Kidney epithelial cell (primary cell): ENCODE results near the gene ZNF79. TPM values are rescaled to one million over a fixed set of nuclear protein-coding genes. Genes with fewer than 3 reads are reported as not detected.

Experiments
- DNase-seq: peaks from one replicate; pipeline ENCODE4 v3.0.0-alpha.2; 2010; ENCODE audit warnings: low read depth
- H3K27me3 ChIP-seq: 2 replicates; pipeline ENCODE4 v1.6.0; 2011; ENCODE audit warnings: low read length; ENCODE audit not compliant: control insufficient read depth, insufficient read depth
- H3K36me3 ChIP-seq: 2 replicates; pipeline ENCODE4 v1.5.1; 2011; ENCODE audit warnings: low read length; ENCODE audit not compliant: control insufficient read depth, insufficient read depth
- H3K4me3 ChIP-seq: 2 replicates; pipeline ENCODE4 v1.5.1; 2011; ENCODE audit warnings: low read depth, mild to moderate bottlenecking, control low read depth, low read length
- total RNA-seq: library from RNA; depleted of rRNA; stranded (reverse); fragments of >200 nt; gene quantifications from 2 replicates; pipeline ENCODE4 v1.2.3, GENCODE V29; 2015
- TF ChIP-seq, protein P1 (sequence below): IDR thresholded peaks from 2 replicates; pipeline ENCODE4 v1.5.1; 2011; ENCODE audit warnings: mild to moderate bottlenecking, moderate library complexity, low read length, control low read depth, inconsistent platforms; ENCODE audit not compliant: insufficient read depth, poor library complexity, severe bottlenecking

ZNF79 gene
- total RNA-seq, 1 donor from 2014 or later = 5.7 TPM

- H3K27me3 ChIP-seq = no peaks in the 10 kb centered on the region
- TF ChIP-seq, protein P1, sequence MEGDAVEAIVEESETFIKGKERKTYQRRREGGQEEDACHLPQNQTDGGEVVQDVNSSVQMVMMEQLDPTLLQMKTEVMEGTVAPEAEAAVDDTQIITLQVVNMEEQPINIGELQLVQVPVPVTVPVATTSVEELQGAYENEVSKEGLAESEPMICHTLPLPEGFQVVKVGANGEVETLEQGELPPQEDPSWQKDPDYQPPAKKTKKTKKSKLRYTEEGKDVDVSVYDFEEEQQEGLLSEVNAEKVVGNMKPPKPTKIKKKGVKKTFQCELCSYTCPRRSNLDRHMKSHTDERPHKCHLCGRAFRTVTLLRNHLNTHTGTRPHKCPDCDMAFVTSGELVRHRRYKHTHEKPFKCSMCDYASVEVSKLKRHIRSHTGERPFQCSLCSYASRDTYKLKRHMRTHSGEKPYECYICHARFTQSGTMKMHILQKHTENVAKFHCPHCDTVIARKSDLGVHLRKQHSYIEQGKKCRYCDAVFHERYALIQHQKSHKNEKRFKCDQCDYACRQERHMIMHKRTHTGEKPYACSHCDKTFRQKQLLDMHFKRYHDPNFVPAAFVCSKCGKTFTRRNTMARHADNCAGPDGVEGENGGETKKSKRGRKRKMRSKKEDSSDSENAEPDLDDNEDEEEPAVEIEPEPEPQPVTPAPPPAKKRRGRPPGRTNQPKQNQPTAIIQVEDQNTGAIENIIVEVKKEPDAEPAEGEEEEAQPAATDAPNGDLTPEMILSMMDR = no peak
- no peak for DNase-seq
- H3K36me3 ChIP-seq = peaks cover 2% of the 10 kb centered on the region
- H3K4me3 ChIP-seq = no peak overlapping the region
Observed at GRCh38 chr9:127493592-127494303, 69.6 kb downstream of the ZNF79 start.

- DNase-seq = no peak
- Histone ChIP-seq H3K27me3 (no peaks in the 10 kb centered on the region), H3K4me3 (no peak overlapping the region), H3K36me3 (peaks cover 2% of the 10 kb centered on the region)
- TF ChIP-seq, protein P1 = no peak
Observed at GRCh38 chr9:127494304-127494702, 70.1 kb downstream of the ZNF79 start.

Other genes with a start within 250 kb of the ZNF79 start
- 2.7 and 5.3 TPM in 2 replicates for gene GARNL3, start 159.6 kb upstream of the ZNF79 start, total RNA-seq
- 27.5 and 28.8 TPM in 2 replicates for gene SLC2A8, start 27.2 kb upstream of the ZNF79 start, total RNA-seq
- 4,686 and 4,885 TPM in 2 replicates for gene RPL12, start 27.0 kb downstream of the ZNF79 start, total RNA-seq
- 26.6 and 30.1 TPM in 2 replicates for gene LRSAM1, start 27.1 kb downstream of the ZNF79 start, total RNA-seq
- 23.8 and 27.5 TPM in 2 replicates for gene STXBP1, start 187.9 kb downstream of the ZNF79 start, total RNA-seq